Loucy (cell line): ENCODE data around the gene JUP.

Source experiments
- H2AFZ ChIP-seq: fragments of 200-600 bp; sonication (generic); 2 replicates; pipeline ENCODE4 v1.6.0; 2016; ENCODE audit warnings: antibody characterized with exemption, mild to moderate bottlenecking, low read length, moderate library complexity
- H3F3A ChIP-seq: fragments of 200-600 bp; 2 replicates; pipeline ENCODE4 v1.6.0; 2016; ENCODE audit warnings: antibody characterized with exemption, low read depth, mild to moderate bottlenecking
- H3K27me3 ChIP-seq: fragments of 200-600 bp; sonication (generic); 2 replicates; pipeline ENCODE4 v1.6.1; 2014; ENCODE audit warnings: low read length, mild to moderate bottlenecking; ENCODE audit not compliant: insufficient read depth, poor library complexity, severe bottlenecking
- H3K36me3 ChIP-seq: fragments of 200-600 bp; sonication (generic); 2 replicates; pipeline ENCODE4 v1.6.1; 2016; ENCODE audit warnings: low read length; ENCODE audit not compliant: insufficient read depth
- H3K4me1 ChIP-seq: fragments of 200-600 bp; sonication (generic); 2 replicates; pipeline ENCODE4 v1.5.1; 2014; ENCODE audit warnings: low read length, mild to moderate bottlenecking; ENCODE audit not compliant: insufficient read depth, poor library complexity, severe bottlenecking
- H3K4me2 ChIP-seq: fragments of 200-600 bp; sonication (generic); 2 replicates; pipeline ENCODE4 v1.6.0; 2014; ENCODE audit warnings: antibody characterized with exemption, low read length, low read depth, mild to moderate bottlenecking; ENCODE audit not compliant: poor library complexity, severe bottlenecking
- H3K4me3 ChIP-seq: fragments of 200-600 bp; sonication (generic); 2 replicates; pipeline ENCODE4 v1.5.1; 2014; ENCODE audit warnings: low read length, mild to moderate bottlenecking, mixed read lengths; ENCODE audit not compliant: poor library complexity, severe bottlenecking
- H3K79me2 ChIP-seq: fragments of 200-600 bp; sonication (generic); 2 replicates; pipeline ENCODE4 v1.6.1; 2014; ENCODE audit warnings: low read length; ENCODE audit not compliant: insufficient read depth
- H3K9ac ChIP-seq: fragments of 200-600 bp; sonication (generic); 2 replicates; pipeline ENCODE4 v1.6.0; 2014; ENCODE audit warnings: mild to moderate bottlenecking, low read depth, low read length, moderate library complexity; ENCODE audit not compliant: poor library complexity, severe bottlenecking
- H3K9me2 ChIP-seq: fragments of 200-600 bp; sonication (generic); replicated peaks from 2 replicates; pipeline ENCODE4 v1.6.1; 2016; ENCODE audit warnings: low read depth, low read length, mixed read lengths
- H3K9me3 ChIP-seq: fragments of 200-600 bp; sonication (generic); 2 replicates; pipeline ENCODE4 v1.6.1; 2014; ENCODE audit warnings: mild to moderate bottlenecking, antibody characterized with exemption, low read length, low read depth; ENCODE audit not compliant: insufficient read depth
- H4K20me1 ChIP-seq: fragments of 200-600 bp; sonication (generic); 2 replicates; pipeline ENCODE4 v1.6.0; 2014; ENCODE audit warnings: antibody characterized with exemption, low read length, mild to moderate bottlenecking; ENCODE audit not compliant: insufficient read depth, poor library complexity, severe bottlenecking
- CTCF ChIP-seq: fragments of 200-600 bp; sonication (generic); conservative IDR thresholded peaks from 2 replicates; pipeline ENCODE4 v1.5.1; 2014; ENCODE audit warnings: mild to moderate bottlenecking, antibody characterized with exemption, low read length
- EZH2phosphoT487 ChIP-seq: fragments of 200-600 bp; IDR thresholded peaks from 2 replicates; pipeline ENCODE4 v1.6.1; 2018; ENCODE audit warnings: antibody characterized with exemption, mild to moderate bottlenecking, moderate library complexity, borderline replicate concordance

Gene JUP

GRCh38 chr17:41739661-41740352 lies 46.7 kb downstream of the JUP start:
- Histone ChIP-seq H3K4me1 (peaks cover 4% of the 10 kb centered on the region), H3F3A (no peaks in the 10 kb centered on the region), H3K9ac (no peak overlapping the region), H3K9me2 (no peaks in the 10 kb centered on the region), H3K36me3 (no peaks in the 10 kb centered on the region), H3K9me3 (no peaks in the 10 kb centered on the region), H3K4me3 (no peak overlapping the region), H3K79me2 (no peaks in the 10 kb centered on the region), H4K20me1 (no peaks in the 10 kb centered on the region), H2AFZ (no peak overlapping the region), H3K4me2 (no peak overlapping the region), H3K27me3 (no peaks in the 10 kb centered on the region)
- no peak for TF ChIP-seq EZH2phosphoT487
- TF ChIP-seq CTCF: no peak

GRCh38 chr17:41738801-41739112 lies 47.8 kb downstream of the JUP start:
- H3K4me1 ChIP-seq: peaks cover 4% of the 10 kb centered on the region
- TF ChIP-seq EZH2phosphoT487: no peak
- TF ChIP-seq CTCF: no peak
- no peaks in the 10 kb centered on the region for H3K27me3 ChIP-seq

GRCh38 chr17:41738077-41738800 lies 48.3 kb downstream of the JUP start:
- Histone ChIP-seq H3K9ac (peak overlapping the region; percentile 62), H3K79me2 (no peaks in the 10 kb centered on the region), H3K4me2 (peak overlapping the region; percentile 23), H4K20me1 (no peaks in the 10 kb centered on the region), H3K4me3 (no peak overlapping the region), H2AFZ (peak overlapping the region; percentile 94), H3K9me3 (no peaks in the 10 kb centered on the region), H3K9me2 (no peaks in the 10 kb centered on the region), H3K36me3 (no peaks in the 10 kb centered on the region), H3K4me1 (peaks cover 4% of the 10 kb centered on the region), H3K27me3 (no peaks in the 10 kb centered on the region), H3F3A (no peaks in the 10 kb centered on the region)
- no peak for TF ChIP-seq EZH2phosphoT487
- peak; percentile 97 for TF ChIP-seq CTCF

More at GRCh38 chr17:41738801-41739112, 47.8 kb downstream of the JUP start:
- Histone ChIP-seq H3F3A (no peaks in the 10 kb centered on the region), H3K9me2 (no peaks in the 10 kb centered on the region), H3K9ac (peak overlapping the region; percentile 62), H3K9me3 (no peaks in the 10 kb centered on the region), H3K4me2 (no peak overlapping the region), H3K79me2 (no peaks in the 10 kb centered on the region), H4K20me1 (no peaks in the 10 kb centered on the region), H3K4me3 (no peak overlapping the region), H3K36me3 (no peaks in the 10 kb centered on the region), H2AFZ (peak overlapping the region; percentile 94)
